Measurements from ENCODE around the gene TRIM2. TPM values are rescaled to one million over a fixed set of nuclear protein-coding genes. Genes with fewer than 3 reads are reported as not detected.

The TRIM2 gene
- polyA plus RNA-seq, 1 donor (not counting 4 experiments of a cell fraction or from before 2014, with no cell fraction given), result 10.6 TPM

DNA sequence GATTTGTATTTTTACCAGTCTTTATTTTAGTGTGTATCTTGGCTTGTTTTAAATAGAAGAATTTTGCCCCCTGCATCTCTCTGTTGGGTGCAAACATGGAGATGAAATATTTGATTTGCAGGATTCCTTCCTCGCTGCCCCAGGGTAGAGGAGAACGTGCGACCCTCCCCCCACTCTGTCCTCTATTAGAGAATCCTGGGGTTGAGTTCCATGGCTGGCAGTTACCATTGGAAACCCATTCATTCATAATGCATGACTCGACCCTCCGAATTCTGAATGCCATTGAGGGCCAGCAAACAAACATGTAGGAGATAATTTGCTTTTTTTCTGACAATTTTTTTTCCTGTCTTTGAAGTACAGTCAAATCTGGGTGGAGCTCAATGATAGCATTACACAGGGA lies 53.7 kb downstream of the TRIM2 start:
- Histone ChIP-seq H3K9ac (ENCODE audit: control insufficient read depth, extremely low read depth, insufficient read depth, low read length) (no peak overlapping the region), H3K36me3 (ENCODE audit: control insufficient read depth in 2 of 2, extremely low read depth in 1 of 2, insufficient read depth in 2 of 2, low read length in 2 of 2) (no peaks in the 10 kb centered on the region), H2AFZ (ENCODE audit: control insufficient read depth, low read length) (no peak overlapping the region), H3K27ac (ENCODE audit: control insufficient read depth, insufficient read depth, low read length) (no peak overlapping the region), H3K27me3 (ENCODE audit: control insufficient read depth, extremely low read depth, insufficient read depth, low read length) (no peaks in the 10 kb centered on the region), H3K4me2 (ENCODE audit: control insufficient read depth, extremely low read depth, insufficient read depth, low read depth, low read length) (no peak overlapping the region), H3K9me3 (ENCODE audit: control insufficient read depth, low read depth, low read length) (no peaks in the 10 kb centered on the region), H3K4me3 (ENCODE audit: control insufficient read depth in 2 of 3, extremely low read depth in 1 of 3, insufficient read depth in 2 of 3, low read depth in 1 of 3, low read length in 3 of 3) (no peak overlapping the region), H3K4me1 (ENCODE audit: control insufficient read depth, extremely low read depth, insufficient read depth, low read length) (no peaks in the 10 kb centered on the region), H3K9me1 (ENCODE audit: control insufficient read depth, extremely low read depth, insufficient read depth, low read length) (no peaks in the 10 kb centered on the region), H4K20me1 (ENCODE audit: control insufficient read depth, extremely low read depth, insufficient read depth, low read length) (no peaks in the 10 kb centered on the region), H3K79me2 (ENCODE audit: control insufficient read depth, insufficient read depth, low read length) (no peaks in the 10 kb centered on the region)
- FAIRE-seq (no peak), DNase-seq (ENCODE audit: low read depth, low spot score) (no peak)
- TF ChIP-seq EZH2 (IDR thresholded peaks at IDR 0.05; ENCODE audit: low read length) (no peak), CTCF (optimal IDR thresholded peaks at IDR 0.05 in 1 of 3, IDR thresholded peaks at IDR 0.05 in 1 of 3, conservative IDR thresholded peaks at IDR 0.05 in 1 of 3; ENCODE audit: extremely low read depth in 1 of 3, insufficient read depth in 2 of 3, low read length in 3 of 3) (no peak)
- dilution Hi-C loops (cut with MboI; ENCODE audit: extremely low pct_ligation_motif_present, low sequenced_read_pairs), result no loop called here

- dilution Hi-C loops (cut with MboI; ENCODE audit: extremely low pct_ligation_motif_present, low sequenced_read_pairs), result no loop called here
- Histone ChIP-seq H3K9me1 (ENCODE audit: control insufficient read depth, extremely low read depth, insufficient read depth, low read length) (no peaks in the 10 kb centered on the region), H4K20me1 (ENCODE audit: control insufficient read depth, extremely low read depth, insufficient read depth, low read length) (no peaks in the 10 kb centered on the region), H3K4me1 (ENCODE audit: control insufficient read depth, extremely low read depth, insufficient read depth, low read length) (no peaks in the 10 kb centered on the region), H3K9ac (ENCODE audit: control insufficient read depth, extremely low read depth, insufficient read depth, low read length) (no peak overlapping the region), H3K4me3 (ENCODE audit: control insufficient read depth in 2 of 3, extremely low read depth in 1 of 3, insufficient read depth in 2 of 3, low read depth in 1 of 3, low read length in 3 of 3) (no peak overlapping the region), H3K36me3 (ENCODE audit: control insufficient read depth in 2 of 2, extremely low read depth in 1 of 2, insufficient read depth in 2 of 2, low read length in 2 of 2) (no peaks in the 10 kb centered on the region), H3K4me2 (ENCODE audit: control insufficient read depth, extremely low read depth, insufficient read depth, low read depth, low read length) (no peak overlapping the region), H3K79me2 (ENCODE audit: control insufficient read depth, insufficient read depth, low read length) (no peaks in the 10 kb centered on the region), H2AFZ (ENCODE audit: control insufficient read depth, low read length) (no peak overlapping the region), H3K9me3 (ENCODE audit: control insufficient read depth, low read depth, low read length) (no peaks in the 10 kb centered on the region), H3K27me3 (ENCODE audit: control insufficient read depth, extremely low read depth, insufficient read depth, low read length) (no peaks in the 10 kb centered on the region), H3K27ac (ENCODE audit: control insufficient read depth, insufficient read depth, low read length) (no peak overlapping the region)
- FAIRE-seq (no peak), DNase-seq (ENCODE audit: low read depth, low spot score) (no peak)
- TF ChIP-seq CTCF (optimal IDR thresholded peaks at IDR 0.05 in 1 of 3, IDR thresholded peaks at IDR 0.05 in 1 of 3, conservative IDR thresholded peaks at IDR 0.05 in 1 of 3; ENCODE audit: extremely low read depth in 1 of 3, insufficient read depth in 2 of 3, low read length in 3 of 3) (no peak), EZH2 (IDR thresholded peaks at IDR 0.05; ENCODE audit: low read length) (no peak)
Observed at GRCh38 chr4:153258750-153259149, 54.5 kb downstream of the TRIM2 start.
